NT2/D1 (cell line): ENCODE measurements around the gene A1BG.
"Not testable (repeated sequence)": the region's sequence is repeated elsewhere in the genome, so short reads cannot be mapped to it uniquely, and the experiment has no call there.

Experiments used
- DNase-seq: peaks from one replicate; pipeline ENCODE4 v3.0.0-alpha.2; 2011; ENCODE audit warnings: low read depth, low spot score
- H3K27me3 ChIP-seq: 2 replicates; pipeline ENCODE4 v1.6.0; 2011; ENCODE audit warnings: mild to moderate bottlenecking; ENCODE audit not compliant: insufficient read length, insufficient read depth
- H3K36me3 ChIP-seq: 2 replicates; pipeline ENCODE4 v1.6.1; 2011; ENCODE audit warnings: mild to moderate bottlenecking, low read length, mixed read lengths; ENCODE audit not compliant: insufficient read depth, insufficient read length
- H3K4me1 ChIP-seq: 2 replicates; pipeline ENCODE4 v1.5.1; 2011; ENCODE audit not compliant: insufficient read depth, insufficient read length
- H3K4me3 ChIP-seq: 2 replicates; pipeline ENCODE4 v1.5.1; 2011; ENCODE audit warnings: low read depth; ENCODE audit not compliant: insufficient read length
- H3K9ac ChIP-seq: 2 replicates; pipeline ENCODE4 v1.6.0; 2011; ENCODE audit warnings: low read depth; ENCODE audit not compliant: insufficient read length
- H3K9me3 ChIP-seq: 2 replicates; pipeline ENCODE4 v1.5.1; 2011; ENCODE audit warnings: mild to moderate bottlenecking, low read length; ENCODE audit not compliant: insufficient read depth
- SUZ12 ChIP-seq: IDR thresholded peaks from 2 replicates; pipeline ENCODE4 v1.6.1; 2011; ENCODE audit not compliant: insufficient read length, insufficient read depth; ENCODE audit errors: extremely low read depth
- YY1 ChIP-seq: IDR thresholded peaks from 2 replicates; pipeline ENCODE4 v1.6.1; 2011; ENCODE audit not compliant: insufficient read length, insufficient read depth
- ZNF274 ChIP-seq: IDR thresholded peaks from 2 replicates; pipeline ENCODE4 v1.6.1; 2011; ENCODE audit warnings: mild to moderate bottlenecking, low read depth, low read length

The A1BG gene

GRCh38 chr19:58325311-58326022 is 27.8 kb downstream of the A1BG start:
- TF ChIP-seq YY1, result no peak
- Histone ChIP-seq H3K9me3 (no peaks in the 10 kb centered on the region), H3K4me1 (no peaks in the 10 kb centered on the region), H3K36me3 (peaks cover 21% of the 10 kb centered on the region), H3K9ac (no peak overlapping the region), H3K27me3 (no peaks in the 10 kb centered on the region), H3K4me3 (peak overlapping the region; percentile 96)
- no peak for DNase-seq

- no peak overlapping the region for H3K9ac ChIP-seq
- DNase-seq, result no peak
- no peaks in the 10 kb centered on the region for H3K27me3 ChIP-seq
- no peaks in the 10 kb centered on the region for H3K9me3 ChIP-seq
- H3K4me1 ChIP-seq, result no peaks in the 10 kb centered on the region
- no peak overlapping the region for H3K4me3 ChIP-seq
- TF ChIP-seq SUZ12 (no peak), ZNF274 (no peak), YY1 (no peak)
- H3K36me3 ChIP-seq, result peaks cover 42% of the 10 kb centered on the region
These were observed 34.1 kb downstream of the A1BG start for GRCh38 chr19:58319241-58319640.

GRCh38 chr19:58318297-58318696 is 35.0 kb downstream of the A1BG start:
- Histone ChIP-seq H3K36me3 (peaks cover 51% of the 10 kb centered on the region), H3K4me3 (no peak overlapping the region), H3K4me1 (no peaks in the 10 kb centered on the region), H3K9me3 (no peaks in the 10 kb centered on the region), H3K27me3 (no peaks in the 10 kb centered on the region), H3K9ac (no peak overlapping the region)
- no peak for DNase-seq
- no peak for TF ChIP-seq YY1
- TF ChIP-seq SUZ12, result no peak

- TF ChIP-seq ZNF274 (no peak), YY1 (no peak), SUZ12 (no peak)
- Histone ChIP-seq H3K9me3 (no peaks in the 10 kb centered on the region), H3K4me3 (no peak overlapping the region), H3K4me1 (no peaks in the 10 kb centered on the region), H3K27me3 (no peaks in the 10 kb centered on the region), H3K9ac (no peak overlapping the region), H3K36me3 (peaks cover 52% of the 10 kb centered on the region)
- no peak for DNase-seq
These were observed 35.7 kb downstream of the A1BG start for GRCh38 chr19:58317476-58318072.

GRCh38 chr19:58315580-58315979 is 37.7 kb downstream of the A1BG start:
- Histone ChIP-seq H3K9me3 (no peaks in the 10 kb centered on the region), H3K27me3 (no peaks in the 10 kb centered on the region), H3K9ac (no peak overlapping the region), H3K4me1 (no peaks in the 10 kb centered on the region), H3K36me3 (peaks cover 58% of the 10 kb centered on the region), H3K4me3 (no peak overlapping the region)
- TF ChIP-seq YY1, result no peak
- TF ChIP-seq ZNF274, result no peak
- TF ChIP-seq SUZ12, result no peak
- no peak for DNase-seq

- DNase-seq, result no peak
These were observed 41.9 kb downstream of the A1BG start for GRCh38 chr19:58311345-58311865.

GRCh38 chr19:58310685-58311084 is 42.6 kb downstream of the A1BG start:
- H3K9ac ChIP-seq, H3K27me3 ChIP-seq, H3K4me3 ChIP-seq, H3K9me3 ChIP-seq, H3K4me1 ChIP-seq: not testable (repeated sequence)
- DNase-seq, result peak; percentile 20
- peaks cover 82% of the 10 kb centered on the region for H3K36me3 ChIP-seq

More at GRCh38 chr19:58311345-58311865, 41.9 kb downstream of the A1BG start:
- TF ChIP-seq ZNF274, result no peak
- TF ChIP-seq SUZ12, result no peak
- TF ChIP-seq YY1, result no peak
- Histone ChIP-seq H3K27me3 (no peaks in the 10 kb centered on the region), H3K9ac (no peak overlapping the region), H3K9me3 (no peaks in the 10 kb centered on the region), H3K4me1 (no peaks in the 10 kb centered on the region), H3K36me3 (peaks cover 82% of the 10 kb centered on the region), H3K4me3 (no peak overlapping the region)
